HG02884 (cell line): ENCODE data around the gene TIMM44.
A peak's percentile ranks its signal among the peaks of the same experiment; 100 is the strongest.

Experiments used
- ATAC-seq: cut with Tn5 transposase; IDR thresholded peaks from one replicate; pipeline ENCODE4 v1.9.1; 2021; ENCODE audit warnings: mild to moderate bottlenecking, moderate library complexity; ENCODE audit not compliant: unreplicated experiment

TIMM44 gene

DNA sequence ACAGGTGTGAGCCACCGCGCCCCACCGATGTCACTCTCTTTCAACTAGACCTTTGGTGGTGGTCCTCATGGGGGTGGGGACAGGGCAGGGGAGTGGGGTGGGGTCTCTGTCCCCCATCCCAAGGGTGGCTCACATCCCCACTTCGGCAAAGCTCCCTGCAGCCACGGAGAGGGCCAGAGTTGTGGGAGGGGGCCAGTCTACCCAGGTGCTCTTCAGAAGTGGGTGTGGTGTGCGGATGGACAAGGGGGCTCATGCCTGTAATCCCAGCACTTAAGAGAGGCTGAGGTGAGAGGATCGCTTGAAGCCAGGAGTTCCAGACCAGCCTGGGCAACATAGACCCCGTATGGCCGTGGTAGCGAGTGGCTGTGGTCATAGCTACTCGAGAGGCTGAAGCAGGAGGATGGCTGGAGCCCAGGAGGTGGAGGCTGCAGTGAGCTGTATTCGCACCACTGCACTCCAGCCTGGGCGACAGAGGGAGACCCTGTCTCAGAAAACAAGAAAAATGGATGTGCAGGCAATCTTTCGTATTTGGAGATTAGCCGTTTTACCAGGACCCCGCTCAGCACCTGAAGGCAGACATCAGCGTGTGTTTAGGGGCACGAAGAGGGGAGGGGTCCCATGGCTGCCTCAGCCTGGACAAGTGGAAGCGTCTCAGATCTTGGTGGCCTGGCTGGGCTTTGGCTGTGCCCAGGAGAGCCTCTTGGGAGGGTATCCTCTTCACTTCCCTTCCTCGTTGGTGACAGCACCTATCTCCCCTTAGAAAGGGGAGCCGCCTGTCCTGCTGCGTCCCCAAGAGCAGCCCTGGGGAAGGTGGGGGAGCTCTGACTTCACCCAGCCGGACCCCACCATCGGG lies 28.0 kb downstream of the TIMM44 start:
- ATAC-seq: no peak

DNA sequence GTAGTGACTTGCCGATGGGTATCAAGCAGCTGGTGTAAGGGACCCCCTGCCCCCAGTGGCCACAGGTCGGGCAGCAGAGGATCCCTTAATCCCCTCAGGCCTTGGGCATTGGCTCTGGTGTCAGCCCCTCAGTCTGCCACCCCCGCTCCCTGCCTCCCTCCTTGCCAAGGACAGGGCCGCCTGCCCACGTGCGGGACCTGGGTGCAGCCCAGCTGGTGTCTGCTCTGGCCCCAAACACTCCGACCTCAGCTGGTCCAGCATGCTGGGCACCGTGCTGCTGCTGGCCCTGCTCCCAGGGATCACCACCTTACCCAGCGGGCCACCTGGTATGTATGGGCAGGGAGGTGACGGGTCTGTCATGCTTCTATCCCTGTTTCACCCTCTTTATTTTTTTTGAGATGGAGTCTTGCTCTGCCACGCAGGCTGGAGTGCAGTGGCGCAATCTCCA lies 28.8 kb downstream of the TIMM44 start, which contains the start of gene TGFBR3L:
TSS of gene TGFBR3L (plus strand) at position 233 of the 448 bp plus-strand sequence.
- no peak for ATAC-seq

DNA sequence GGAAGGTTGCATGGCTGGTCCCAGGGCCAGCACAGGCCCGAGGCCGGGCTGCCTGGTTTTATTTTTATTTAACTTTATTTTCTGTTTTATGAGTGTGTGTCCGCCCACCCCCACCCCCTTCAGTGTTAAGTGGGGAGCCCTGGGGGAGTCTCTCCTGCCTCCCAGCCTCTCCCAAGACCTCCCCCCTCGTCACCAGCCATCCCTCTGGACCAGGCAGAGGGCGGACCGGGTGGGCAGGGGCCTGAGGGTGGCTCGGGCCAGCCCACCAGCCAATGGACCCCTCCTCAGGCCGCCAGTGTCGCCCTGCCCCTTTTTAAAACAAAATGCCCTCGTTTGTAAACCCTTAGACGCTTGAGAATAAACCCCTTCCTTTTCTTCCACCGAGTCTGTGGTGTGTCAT lies 29.4 kb downstream of the TIMM44 start:
- no peak for ATAC-seq

DNA sequence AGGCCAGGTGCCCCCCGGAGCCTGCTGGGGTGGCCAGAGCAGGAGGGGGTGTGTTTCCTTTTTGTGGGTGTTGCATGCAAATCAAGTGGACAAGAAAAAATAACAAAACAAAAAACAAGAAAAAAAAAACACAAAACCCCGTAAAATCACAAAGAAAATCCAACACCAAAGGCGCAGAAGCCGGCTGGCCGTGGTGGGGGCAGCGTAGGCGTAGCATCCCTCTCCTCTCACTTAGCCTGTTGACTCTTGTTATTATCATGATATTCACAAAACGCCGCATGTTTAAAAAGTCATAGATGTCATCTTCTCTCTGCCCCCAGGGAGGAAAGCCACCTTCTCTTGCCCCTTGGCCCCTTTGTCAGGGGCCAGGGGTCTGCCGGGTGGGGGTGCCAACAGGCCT lies 29.8 kb downstream of the TIMM44 start:
- ATAC-seq: no peak

DNA sequence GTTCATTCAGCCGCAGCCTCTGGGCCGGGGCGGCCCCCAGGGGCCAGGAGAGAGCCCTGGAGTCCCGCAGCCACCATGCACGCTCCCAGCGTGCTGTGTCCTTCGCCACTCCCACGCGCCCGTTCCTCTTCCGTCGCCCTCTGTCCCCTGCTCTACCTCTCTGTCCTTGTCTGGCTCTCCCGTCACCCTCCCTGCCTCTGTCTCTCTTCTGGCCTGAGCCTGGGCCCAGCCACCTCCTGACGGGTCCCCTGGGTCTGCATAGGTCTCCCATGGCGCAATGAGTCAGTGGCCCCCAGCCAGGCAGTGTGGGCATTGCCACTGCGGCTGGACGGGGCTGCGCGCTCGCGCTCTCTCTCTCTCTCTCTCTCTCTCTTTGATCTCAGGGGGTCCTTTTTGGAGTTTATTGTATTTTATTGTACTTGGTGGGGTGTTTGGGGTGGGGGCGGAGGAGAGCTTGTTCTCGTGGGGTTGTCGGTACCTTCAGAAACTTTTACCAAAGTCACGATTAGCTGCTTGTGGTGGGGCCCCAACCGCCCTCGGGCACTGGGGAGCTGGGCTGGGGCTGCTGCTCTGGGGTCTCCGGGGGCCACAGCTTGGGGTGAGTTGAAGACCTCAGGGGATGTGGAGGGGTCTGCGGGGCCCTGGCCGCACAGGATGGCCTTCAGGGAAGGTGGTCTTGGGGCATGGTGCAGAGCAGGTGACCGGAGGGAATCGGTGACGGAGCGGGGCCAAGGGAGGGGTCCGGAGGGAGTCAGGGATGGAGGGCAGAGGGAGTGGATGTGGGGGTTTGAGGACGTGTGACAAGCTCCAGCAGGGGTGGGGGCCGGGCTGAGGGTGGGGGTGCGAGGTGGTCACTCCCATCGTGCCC lies 30.5 kb downstream of the TIMM44 start:
- ATAC-seq: no peak

DNA sequence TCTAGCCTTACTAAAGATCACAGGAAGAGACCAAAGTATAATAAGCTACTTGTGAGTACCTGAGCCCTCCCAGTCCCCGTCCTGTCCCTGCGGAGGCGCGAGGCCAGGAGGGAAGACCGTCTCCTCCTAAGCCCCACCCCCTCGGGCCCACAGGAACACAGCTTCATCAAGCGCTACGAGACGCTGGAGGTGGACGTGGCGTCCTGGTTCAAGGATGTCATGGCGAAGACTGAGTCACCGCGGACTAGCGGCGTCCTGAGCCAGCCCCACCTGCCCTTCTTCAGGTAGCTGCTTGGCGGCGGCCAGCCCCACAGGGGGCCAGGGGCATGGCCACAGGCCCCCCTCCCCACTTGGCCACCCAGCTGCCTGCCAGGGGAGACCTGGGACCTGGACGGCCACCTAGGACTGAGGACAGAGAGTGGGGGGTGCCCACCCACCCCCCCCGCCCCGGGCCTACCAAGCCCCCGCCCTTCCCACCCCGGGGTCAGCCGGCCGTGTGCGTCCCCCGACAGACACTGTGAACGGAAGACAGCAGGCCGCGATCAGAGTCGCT lies 31.2 kb downstream of the TIMM44 start:
- ATAC-seq: no peak

DNA sequence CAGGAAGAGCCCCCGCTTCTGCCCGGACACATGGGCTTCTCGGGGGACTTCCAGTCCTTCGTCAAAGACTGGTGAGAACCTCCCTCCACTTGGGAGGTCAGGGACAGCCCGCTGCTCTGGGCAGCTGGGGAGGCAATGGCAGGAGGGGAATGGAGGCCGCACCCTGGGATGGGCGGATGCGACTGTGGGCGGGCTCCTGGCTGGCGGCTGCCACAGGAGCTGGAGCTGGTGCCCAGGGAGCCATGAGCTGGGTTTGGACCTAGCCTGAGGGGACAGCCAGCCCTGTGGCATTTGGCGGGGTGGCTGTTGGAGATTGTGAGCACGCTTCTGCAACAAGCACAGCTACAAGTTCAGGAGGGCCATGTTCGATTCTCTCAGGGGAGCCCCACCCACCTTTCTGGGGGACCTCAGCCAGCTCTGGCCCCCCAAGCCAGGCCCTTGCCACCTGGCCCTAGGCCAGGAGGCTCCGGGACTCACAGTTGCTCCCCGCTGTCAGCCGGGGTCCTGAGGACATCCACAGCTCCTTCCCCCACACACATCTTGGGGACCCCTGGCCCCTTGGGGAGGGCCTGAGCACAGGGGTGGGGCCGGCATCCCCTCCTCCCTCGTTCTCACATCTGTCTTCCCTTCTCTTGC lies 31.8 kb downstream of the TIMM44 start:
- no peak for ATAC-seq

DNA sequence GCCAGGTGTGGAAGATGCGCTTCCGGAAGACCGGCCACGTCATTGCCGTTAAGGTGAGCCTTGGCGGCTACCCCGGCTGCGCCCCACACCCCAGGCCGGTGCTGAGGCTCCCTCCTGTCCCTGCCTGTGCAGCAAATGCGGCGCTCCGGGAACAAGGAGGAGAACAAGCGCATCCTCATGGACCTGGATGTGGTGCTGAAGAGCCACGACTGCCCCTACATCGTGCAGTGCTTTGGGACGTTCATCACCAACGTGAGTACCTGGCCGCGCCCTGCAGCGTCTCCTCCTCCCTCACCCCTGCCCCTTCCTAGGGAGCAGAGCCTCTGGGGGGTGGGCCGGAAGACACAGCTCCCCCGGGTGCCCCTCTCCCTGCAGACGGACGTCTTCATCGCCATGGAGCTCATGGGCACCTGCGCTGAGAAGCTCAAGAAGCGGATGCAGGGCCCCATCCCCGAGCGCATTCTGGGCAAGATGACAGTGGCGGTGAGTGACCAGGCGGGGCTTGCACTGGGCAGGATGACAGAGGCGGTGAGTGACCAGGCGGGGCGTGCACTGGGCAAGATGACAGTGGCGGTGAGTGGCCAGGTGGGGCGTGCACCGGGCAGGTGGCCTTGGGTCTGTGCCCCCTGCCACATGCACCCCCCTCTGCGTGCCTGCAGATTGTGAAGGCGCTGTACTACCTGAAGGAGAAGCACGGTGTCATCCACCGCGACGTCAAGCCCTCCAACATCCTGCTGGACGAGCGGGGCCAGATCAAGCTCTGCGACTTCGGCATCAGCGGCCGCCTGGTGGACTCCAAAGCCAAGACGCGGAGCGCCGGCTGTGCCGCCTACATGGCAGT lies 32.9 kb downstream of the TIMM44 start:
- ATAC-seq: no peak

DNA sequence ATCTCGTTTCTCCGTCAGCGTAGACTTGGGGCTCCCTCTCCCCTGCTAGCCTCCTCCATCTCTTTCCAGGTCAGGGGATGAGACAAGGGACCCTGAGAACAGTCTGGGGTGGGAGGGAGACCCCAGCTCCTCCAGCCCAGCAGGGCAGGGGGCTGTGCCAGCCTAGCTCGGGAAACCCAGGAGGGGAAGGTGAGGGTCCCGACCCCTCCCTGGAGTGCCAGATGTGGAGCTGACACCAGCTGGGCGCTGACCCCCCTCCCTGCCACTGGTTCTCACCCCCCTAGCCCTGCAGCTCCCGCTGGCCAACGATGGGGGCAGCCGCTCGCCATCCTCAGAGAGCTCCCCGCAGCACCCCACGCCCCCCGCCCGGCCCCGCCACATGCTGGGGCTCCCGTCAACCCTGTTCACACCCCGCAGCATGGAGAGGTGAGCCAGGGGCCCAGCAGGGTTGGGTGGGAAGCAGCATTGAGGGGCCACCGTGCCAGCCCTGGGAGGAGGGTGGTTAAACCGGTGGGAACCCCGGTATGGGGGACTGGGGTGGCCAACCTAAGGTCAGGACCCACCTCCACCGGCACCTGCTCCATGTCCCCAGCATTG lies 33.9 kb downstream of the TIMM44 start:
- ATAC-seq: no peak

DNA sequence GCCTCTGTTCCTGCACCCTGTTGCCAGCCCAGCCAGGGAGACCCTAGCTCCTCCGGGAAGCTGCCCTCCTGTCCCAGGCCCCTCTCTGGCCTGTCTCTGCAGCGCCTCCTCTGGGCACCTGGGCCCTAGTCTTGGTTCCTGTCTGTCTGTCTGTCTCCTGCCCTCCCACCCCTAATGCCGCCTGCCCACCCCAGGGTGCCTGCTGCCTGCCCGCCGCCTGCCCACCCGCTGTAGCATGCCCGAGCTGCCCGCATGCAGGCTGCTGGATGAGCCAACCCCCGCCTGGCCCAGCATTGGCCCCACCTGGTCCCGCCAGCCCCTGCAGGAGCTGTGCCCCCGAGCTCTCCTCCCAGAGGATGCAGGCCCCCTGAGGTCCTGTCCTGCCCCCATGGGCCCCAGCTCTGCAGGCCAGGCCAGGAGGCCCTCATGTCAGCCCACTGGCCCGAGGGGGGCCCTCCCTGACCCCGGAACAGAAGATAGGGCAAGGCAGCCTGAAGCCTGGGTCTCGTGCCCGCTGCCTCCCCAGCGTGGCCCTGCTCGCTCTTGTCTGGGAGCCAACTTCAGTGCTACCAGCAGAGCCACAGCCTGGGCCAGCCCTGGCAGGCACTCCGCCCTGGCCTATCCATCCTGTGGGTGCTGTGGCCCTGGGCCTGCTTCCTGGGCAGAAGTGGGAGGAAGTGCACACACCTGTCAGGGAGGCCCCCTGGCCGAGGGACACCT lies 34.6 kb downstream of the TIMM44 start:
- no peak for ATAC-seq

DNA sequence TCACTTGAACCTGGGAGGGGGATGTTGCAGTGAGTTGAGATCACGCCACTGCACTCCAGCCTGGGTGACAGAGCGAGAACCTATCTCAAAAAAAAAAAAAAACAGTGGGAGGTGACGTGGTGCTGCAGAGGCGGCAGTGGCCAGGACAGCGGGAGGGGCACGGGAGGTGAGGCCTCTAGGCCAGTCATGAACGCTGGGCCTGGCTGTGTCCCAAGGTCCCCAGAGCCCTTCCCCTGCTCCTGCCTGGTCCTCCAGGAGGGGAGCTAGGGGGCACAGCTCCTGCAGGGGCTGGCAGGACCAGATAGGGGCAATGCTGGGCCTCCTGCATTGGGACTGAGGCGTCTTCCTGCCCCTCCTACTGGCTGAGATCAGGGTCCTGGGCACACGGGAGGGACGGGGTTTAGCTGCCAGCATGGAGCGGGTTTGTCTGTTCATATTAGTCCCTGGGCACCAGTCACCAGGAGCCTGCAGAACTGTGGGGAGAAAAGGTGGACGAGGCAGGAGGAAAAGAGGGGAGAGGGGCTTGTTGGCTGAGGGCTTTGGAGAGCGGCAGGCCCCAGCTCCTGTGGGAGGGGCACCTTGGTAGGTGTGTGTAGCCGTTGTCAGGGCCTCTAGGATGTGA lies 35.3 kb downstream of the TIMM44 start:
- ATAC-seq: no peak

DNA sequence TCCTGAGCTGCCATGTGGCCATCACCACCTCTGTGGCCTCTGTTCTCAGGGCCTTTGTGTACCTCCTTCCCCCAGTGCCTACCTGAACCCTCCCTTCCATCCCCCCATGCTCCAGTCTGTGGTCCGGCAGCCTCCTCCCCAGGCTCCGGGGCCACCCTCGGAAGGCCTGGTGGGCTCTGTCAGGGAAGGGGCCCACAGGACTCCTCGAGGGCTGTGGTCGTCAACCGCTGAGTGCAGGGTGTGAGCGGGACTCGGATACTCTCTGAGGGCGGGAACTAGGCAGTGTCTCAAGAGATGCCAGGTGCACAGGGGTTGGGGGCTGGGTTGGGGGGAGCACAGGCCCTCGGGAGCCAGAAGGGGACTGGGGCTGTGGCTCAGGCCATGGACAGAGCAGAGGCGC lies 35.9 kb downstream of the TIMM44 start:
- no peak for ATAC-seq

DNA sequence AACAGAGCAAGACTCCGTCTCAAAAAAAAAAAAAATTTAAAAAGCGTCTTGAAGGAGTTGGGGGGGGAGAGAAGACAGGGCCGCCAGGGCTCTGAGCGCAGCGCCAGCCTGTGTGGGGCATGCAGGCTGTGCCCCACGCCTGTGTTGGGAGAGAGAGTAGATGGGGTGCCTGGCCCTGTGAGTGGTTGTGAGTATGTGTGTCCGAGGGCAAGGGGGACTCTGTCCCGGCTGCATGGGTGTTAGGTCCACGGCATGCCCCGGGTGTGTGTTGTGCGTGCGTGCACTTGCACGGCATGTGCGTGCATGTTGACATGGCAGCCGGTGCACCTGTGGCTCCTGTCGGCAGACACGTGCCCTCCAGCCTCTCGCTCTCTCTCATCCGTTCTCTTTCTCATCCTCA lies 36.3 kb downstream of the TIMM44 start:
- ATAC-seq: no peak

DNA sequence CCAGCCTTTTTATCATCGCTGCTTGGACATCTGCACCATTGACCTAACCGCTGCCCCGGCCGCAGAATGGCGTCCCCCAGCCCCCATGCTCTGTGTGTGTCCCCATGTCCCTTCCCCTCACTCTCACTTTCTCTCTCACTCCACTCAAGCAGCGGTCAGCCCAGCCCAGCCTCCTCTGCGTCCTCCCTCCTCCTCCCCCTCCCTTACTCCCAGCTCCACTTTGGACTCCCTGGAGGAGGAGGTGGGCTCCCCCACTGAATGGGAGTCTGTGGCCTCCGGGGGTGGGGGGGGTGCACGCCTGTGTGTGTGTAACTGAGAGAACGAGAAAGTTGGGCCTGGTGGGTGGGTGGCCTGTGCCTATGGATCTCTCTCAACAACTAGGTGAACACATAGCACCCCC lies 37.6 kb downstream of the TIMM44 start:
- ATAC-seq: no peak

DNA sequence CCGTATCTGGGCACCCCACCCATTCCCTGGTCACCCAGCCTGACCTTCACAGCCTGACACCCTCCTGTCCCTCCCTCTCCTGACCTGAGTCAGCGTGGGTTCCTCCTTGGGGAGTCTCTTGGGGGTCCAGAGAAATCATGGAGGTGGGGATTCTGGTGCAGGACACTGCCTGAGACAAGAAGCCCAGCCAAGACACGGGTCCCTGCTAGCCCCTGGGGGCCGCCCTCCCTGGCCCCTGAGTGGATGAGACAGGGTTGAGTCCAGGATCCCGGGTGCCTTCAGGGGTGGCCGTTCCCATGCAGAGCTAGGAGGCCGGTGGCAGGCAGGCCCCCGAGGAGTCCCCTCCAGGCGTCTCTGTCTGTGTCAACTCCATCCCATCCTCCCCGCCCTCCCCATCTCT lies 38.2 kb downstream of the TIMM44 start:
- no peak for ATAC-seq

DNA sequence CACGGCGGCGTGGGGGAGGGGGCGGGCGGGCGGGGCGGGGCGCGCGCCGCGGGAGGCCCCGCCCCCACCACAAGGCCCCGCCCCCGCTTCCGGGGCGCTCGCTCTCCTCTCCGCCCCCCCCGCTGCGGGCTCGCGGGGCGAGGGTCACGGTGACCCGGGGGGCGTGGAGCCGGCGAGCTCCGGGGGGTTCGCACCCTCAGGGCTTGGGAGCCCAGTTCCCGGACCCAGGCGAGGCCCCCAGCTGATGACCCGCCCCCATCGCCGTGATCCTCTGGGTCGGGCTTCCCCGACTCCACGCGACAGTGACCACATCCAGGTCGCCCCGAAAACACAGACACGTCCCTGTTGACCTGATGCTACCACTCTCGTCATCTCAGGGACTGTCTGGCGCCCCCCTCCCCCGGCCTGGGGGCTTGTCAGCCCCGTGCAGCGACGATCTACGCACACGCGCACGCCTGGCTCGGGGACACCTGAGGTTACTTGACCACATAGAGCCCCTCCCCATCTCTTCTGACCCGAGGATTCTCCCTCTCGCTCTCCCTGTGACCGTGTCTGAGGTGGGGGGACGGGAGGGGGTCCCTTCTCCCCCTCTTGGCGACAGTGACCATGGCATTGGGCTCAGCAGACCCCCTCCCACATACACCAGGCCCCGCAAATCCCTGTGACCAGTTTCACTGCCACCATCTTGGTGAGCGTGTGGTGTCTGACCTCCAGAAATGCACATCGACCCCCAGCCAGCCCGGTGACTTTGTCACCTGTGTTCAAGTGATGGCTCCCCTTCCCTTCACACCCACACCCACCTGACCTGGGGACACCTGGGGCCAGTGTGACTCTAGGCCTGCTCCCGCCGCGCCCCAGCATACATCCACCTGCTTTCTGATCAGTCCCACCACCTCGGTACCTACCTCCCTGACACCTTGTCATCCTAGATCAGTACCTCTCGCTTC lies 39.1 kb downstream of the TIMM44 start:
- ATAC-seq: peak; percentile 9

DNA sequence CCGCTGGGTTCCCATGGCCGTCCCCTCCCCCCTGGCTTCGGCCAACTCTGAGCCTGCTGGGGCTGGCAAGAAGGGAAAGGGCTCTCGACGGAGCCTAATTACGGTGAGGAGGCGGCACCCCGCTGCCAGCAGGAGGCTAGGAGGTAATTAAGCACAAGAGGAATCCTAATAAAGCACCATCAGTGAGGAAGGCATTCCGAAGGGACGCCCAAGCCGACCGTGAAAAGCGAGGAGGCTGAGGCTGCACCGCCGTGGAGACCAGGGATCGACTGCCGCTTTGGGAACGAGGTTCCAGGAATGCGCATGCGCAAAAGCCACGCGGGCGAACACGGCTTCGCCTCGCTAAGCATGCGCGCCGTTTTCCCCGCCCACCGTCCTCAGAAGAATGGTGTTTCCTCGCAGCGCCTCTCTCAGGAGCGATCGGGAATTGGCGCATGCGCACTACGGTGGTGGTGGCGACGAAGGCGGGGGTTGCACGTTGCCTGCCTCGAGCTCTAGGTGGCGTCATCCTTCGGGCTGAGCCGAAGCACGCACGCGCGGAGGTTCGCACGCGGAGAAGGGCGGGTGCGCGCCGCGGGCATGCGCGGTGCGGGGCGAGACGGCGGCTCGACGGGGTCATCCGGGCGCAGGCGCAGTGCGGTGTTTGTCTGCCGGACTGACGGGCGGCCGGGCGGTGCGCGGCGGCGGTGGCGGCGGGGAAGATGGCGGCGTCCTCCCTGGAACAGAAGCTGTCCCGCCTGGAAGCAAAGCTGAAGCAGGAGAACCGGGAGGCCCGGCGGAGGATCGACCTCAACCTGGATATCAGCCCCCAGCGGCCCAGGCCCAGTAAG lies 40.0 kb downstream of the TIMM44 start, which contains the start of gene MAP2K7:
TSS of gene MAP2K7 (plus strand) at position 634 of the 830 bp plus-strand sequence. CDS start at position 702, 68 bp downstream.
- peak; percentile 79 for ATAC-seq
